Fibroblast of skin of back (primary cell): Measurements from ENCODE around the gene TBC1D9B.

Experiments used
- DNase-seq: peaks from one replicate; pipeline ENCODE4 v3.0.0-alpha.2; 2013

Gene TBC1D9B

GRCh38 chr5:179869641-179870402, 37.9 kb downstream of the TBC1D9B start:
- no peak for DNase-seq

GRCh38 chr5:179869101-179869500, 38.6 kb downstream of the TBC1D9B start:
- no peak for DNase-seq

GRCh38 chr5:179868541-179868940, 39.2 kb downstream of the TBC1D9B start:
- DNase-seq = no peak

- no peak for DNase-seq
These were observed 40.2 kb downstream of the TBC1D9B start for GRCh38 chr5:179867476-179867875.

- no peak for DNase-seq
These were observed 40.6 kb downstream of the TBC1D9B start for GRCh38 chr5:179867079-179867465.

- DNase-seq = no peak
These were observed 41.2 kb downstream of the TBC1D9B start for GRCh38 chr5:179866241-179867078.

- DNase-seq = no peak
These were observed 42.0 kb downstream of the TBC1D9B start for GRCh38 chr5:179865491-179866240.

- no peak for DNase-seq
These were observed 43.0 kb downstream of the TBC1D9B start for GRCh38 chr5:179864686-179865085.

GRCh38 chr5:179863449-179864085, 44.1 kb downstream of the TBC1D9B start:
- no peak for DNase-seq

GRCh38 chr5:179862891-179863290, 44.8 kb downstream of the TBC1D9B start:
- no peak for DNase-seq

- no peak for DNase-seq
These were observed 45.4 kb downstream of the TBC1D9B start for GRCh38 chr5:179862296-179862695.

- no peak for DNase-seq
These were observed 47.4 kb downstream of the TBC1D9B start for GRCh38 chr5:179860301-179860700.

GRCh38 chr5:179858586-179859427, 48.9 kb downstream of the TBC1D9B start, which contains the start of gene MRNIP:
Gene MRNIP, minus strand, starts transcription at chr5:179858817. Its CDS starts 21 bp downstream, at chr5:179858796.
- DNase-seq = peak; percentile 93

- peak; percentile 27 for DNase-seq
These were observed 49.5 kb downstream of the TBC1D9B start for GRCh38 chr5:179858241-179858585.

GRCh38 chr5:179854356-179854755, 53.3 kb downstream of the TBC1D9B start:
- DNase-seq = no peak

- DNase-seq = no peak
These were observed 54.6 kb downstream of the TBC1D9B start for GRCh38 chr5:179852993-179853547.

GRCh38 chr5:179841621-179842020, 66.1 kb downstream of the TBC1D9B start:
- DNase-seq = no peak

- no peak for DNase-seq
These were observed 66.9 kb downstream of the TBC1D9B start for GRCh38 chr5:179840766-179841165.

GRCh38 chr5:179840321-179840720, 67.4 kb downstream of the TBC1D9B start:
- no peak for DNase-seq

GRCh38 chr5:179839328-179840256, 68.1 kb downstream of the TBC1D9B start:
- no peak for DNase-seq
